ENCODE measurements around the gene ZBBX. TPM values are rescaled to one million over a fixed set of nuclear protein-coding genes. Genes with fewer than 3 reads are reported as not detected.

Gene ZBBX
- total and polyA plus RNA-seq, 2 of the 8 experiments (the other 6 are each of a cell fraction or from before 2014, with no cell fraction given) = 0.17 to 0.84 TPM

DNA sequence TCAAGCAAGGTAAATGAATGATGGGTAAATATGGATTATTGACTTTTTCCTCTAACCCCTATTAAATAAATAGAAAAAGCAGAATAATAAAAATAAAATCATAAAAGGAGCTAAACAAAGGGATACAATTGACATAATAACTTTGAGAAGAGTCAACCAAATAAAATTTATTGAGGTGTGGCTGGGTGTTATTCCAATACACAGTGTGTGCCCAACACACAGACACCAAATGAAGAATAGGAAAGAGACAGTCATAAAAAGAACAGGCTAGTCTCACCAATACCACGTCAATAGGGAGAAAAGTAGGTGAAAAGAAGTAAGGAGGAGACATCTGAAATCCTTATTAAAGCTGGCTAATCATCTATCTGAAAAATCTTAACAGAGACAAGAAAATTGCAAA is 127.1 kb downstream of the ZBBX start (continued):
- no peak for TF ChIP-seq SUZ12 (IDR thresholded peaks at IDR 0.05; ENCODE audit: low read length)
